ENCODE results near the gene TLL1.
A peak's percentile ranks its signal among the peaks of the same experiment; 100 is the strongest.

The TLL1 gene

GRCh38 chr4:166128403-166128802, 255.4 kb downstream of the TLL1 start:
- DNase-seq (ENCODE audit: insufficient read length, low spot score): peak; percentile 40
- FAIRE-seq: no peak

GRCh38 chr4:166134285-166134684, 261.2 kb downstream of the TLL1 start:
- DNase-seq (ENCODE audit: insufficient read length, low spot score) (no peak), FAIRE-seq (no peak)

DNA sequence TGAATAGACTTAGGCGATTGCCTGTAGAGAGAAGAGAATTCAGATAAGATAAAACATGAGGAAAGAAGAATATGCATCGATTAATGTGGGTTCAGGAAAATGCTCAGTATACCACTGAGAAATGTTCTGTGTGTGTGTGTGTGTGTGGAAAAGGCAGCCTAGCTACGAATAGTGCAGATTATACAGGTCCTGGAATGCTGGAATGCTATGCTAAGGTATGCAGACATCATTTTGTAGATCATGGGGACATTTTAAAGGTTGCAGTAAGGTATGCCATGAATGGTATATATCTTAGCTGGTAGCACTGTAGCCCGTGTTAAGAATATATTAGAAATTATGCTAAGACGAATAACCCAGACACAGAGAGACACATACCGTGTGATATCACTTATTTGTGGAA, 267.9 kb downstream of the TLL1 start:
- DNase-seq (ENCODE audit: insufficient read length, low spot score): no peak
- FAIRE-seq: no peak

- no peak for FAIRE-seq
- no peak for DNase-seq (ENCODE audit: insufficient read length, low spot score)
Observed at GRCh38 chr4:166143227-166143626, 270.2 kb downstream of the TLL1 start.

GRCh38 chr4:166144607-166145006, 271.6 kb downstream of the TLL1 start:
- no peak for FAIRE-seq
- peak; percentile 19 for DNase-seq (ENCODE audit: insufficient read length, low spot score)

GRCh38 chr4:166146806-166147540, 273.9 kb downstream of the TLL1 start:
- peak; percentile 9 for FAIRE-seq
- no peak for DNase-seq (ENCODE audit: insufficient read length, low spot score)
